Heart left ventricle (tissue), 13 donors: ENCODE measurements around the gene CD99L2.

Experiments
- POLR2A ChIP-seq, 2 donors: fragments of 450-650 bp; IDR thresholded peaks; one replicate each; pipeline ENCODE4 v1.6.1; 2017; ENCODE audit warnings: antibody characterized with exemption in 2 of 2, mild to moderate bottlenecking in 2 of 2, moderate library complexity in 2 of 2
- TF ChIP-seq, protein P1 (sequence below), 12 donors: fragments of 200-600 bp; sonication (generic) in 4 of 12; IDR thresholded peaks; one replicate each; pipeline versions ENCODE4 v1.5.0 to v1.8.0; 2018 to 2022; ENCODE audit warnings: antibody characterized with exemption in 12 of 12, mild to moderate bottlenecking in 5 of 12
- donor health status: ischemic (EF 13 %, LVEDD 7.1; RV severe dilation, severe dysfunction).
- donor health status: DM: no; HTN: yes; CAD: no.
- donor health status: DM: no; HTN: no; CAD: no.
- donor health status: ischemic (EF 25% LVEDD 6.9; RV normal size, moderate dysfunction).
- donor health status: ischemic (EF 25% LVEDD 5.7; RV mildly dilated, moderate dysfunction).
- donor health status: ischemic (EF 35%, LVEDD 5.7; RV mildly dilated, moderate dysfunction).
- donor health status: nonischemic (EF 11% LVEDD 7.7; RV severe dilation, severe dysfunction).
- donor health status: DM: yes; HTN: yes; CAD: no.
- donor health status: PGD.
- donor health status: ischemic (EF 29% LVEDD 5.4; RV normal size, mild dysfunction).
- donor health status: nonischemic (EF 23%, LVEDD 6.1; RV moderate dilation, normal function).

DNA sequence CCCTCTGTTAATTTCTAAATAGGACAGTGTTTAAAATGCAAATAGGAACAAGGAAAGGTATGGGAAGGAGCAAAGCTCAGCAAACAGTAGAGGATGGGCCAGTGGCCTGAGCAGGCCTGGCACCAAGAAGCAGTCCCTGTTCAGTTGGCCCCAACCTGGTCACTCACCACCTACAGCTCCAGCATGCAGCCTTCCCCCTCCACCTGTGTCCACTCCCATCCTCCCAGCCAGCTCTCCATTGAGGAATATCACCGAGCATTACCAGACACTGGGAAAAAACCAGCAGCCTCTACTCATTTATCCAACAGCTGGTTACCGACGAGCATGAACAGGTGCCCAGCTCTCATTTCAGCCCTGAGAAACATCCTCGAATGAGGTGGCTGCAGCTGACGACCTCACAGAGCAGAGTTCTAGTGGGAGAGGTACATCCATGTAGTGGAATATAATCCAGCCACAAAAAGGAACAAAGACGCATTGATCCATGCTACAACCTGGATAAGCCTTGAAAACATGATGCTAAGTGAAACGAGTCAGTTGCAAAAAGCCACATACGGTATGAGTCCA is 25.6 kb downstream of the CD99L2 start:
- TF ChIP-seq, protein P1, sequence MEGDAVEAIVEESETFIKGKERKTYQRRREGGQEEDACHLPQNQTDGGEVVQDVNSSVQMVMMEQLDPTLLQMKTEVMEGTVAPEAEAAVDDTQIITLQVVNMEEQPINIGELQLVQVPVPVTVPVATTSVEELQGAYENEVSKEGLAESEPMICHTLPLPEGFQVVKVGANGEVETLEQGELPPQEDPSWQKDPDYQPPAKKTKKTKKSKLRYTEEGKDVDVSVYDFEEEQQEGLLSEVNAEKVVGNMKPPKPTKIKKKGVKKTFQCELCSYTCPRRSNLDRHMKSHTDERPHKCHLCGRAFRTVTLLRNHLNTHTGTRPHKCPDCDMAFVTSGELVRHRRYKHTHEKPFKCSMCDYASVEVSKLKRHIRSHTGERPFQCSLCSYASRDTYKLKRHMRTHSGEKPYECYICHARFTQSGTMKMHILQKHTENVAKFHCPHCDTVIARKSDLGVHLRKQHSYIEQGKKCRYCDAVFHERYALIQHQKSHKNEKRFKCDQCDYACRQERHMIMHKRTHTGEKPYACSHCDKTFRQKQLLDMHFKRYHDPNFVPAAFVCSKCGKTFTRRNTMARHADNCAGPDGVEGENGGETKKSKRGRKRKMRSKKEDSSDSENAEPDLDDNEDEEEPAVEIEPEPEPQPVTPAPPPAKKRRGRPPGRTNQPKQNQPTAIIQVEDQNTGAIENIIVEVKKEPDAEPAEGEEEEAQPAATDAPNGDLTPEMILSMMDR (IDR thresholded peaks at IDR 0.05): no peak
- TF ChIP-seq POLR2A (IDR thresholded peaks at IDR 0.05): no peak
